ENCODE measurements around the gene PRRX2. TPM values are rescaled to one million over a fixed set of nuclear protein-coding genes. Genes with fewer than 3 reads are reported as not detected.
A peak's percentile ranks its signal among the peaks of the same experiment; 100 is the strongest.

The PRRX2 gene
- total and polyA plus RNA-seq, 2 experiments from 2014 or later = 141 to 169 TPM

GRCh38 chr9:129623331-129623730 lies 42.1 kb upstream of the PRRX2 start:
- Histone ChIP-seq H3K9ac (peak overlapping the region; percentile 31; the same call in 1 of the 2 replicates), H3K9me2 (ENCODE audit: insufficient read depth) (no peaks in the 10 kb centered on the region), H3K4me2 (ENCODE audit: unreplicated experiment) (peak overlapping the region; percentile 28), H3K9me3 (ENCODE audit: low read depth) (no peaks in the 10 kb centered on the region), H3F3A (ENCODE audit: insufficient read depth) (peaks cover 42% of the 10 kb centered on the region), H3K4me1 (ENCODE audit: insufficient read depth) (peaks cover 23% of the 10 kb centered on the region), H4K20me1 (ENCODE audit: insufficient read depth) (no peaks in the 10 kb centered on the region), H2AFZ (peak overlapping the region; percentile 35; the same call in 1 of the 2 replicates), H3K27me3 (replicated peaks; ENCODE audit: insufficient read depth) (no peaks in the 10 kb centered on the region), H3K79me2 (ENCODE audit: insufficient read depth) (peaks cover 28% of the 10 kb centered on the region), H3K4me3 (no peak overlapping the region), H3K36me3 (ENCODE audit: low read depth) (no peaks in the 10 kb centered on the region), H3K27ac (peak overlapping the region; percentile 67)
- in situ Hi-C loops (cut with MboI) = no loop called here
- no peak for TF ChIP-seq EZH2 (IDR thresholded peaks at IDR 0.05; ENCODE audit: insufficient read depth, poor library complexity, severe bottlenecking)
- TF ChIP-seq EZH2phosphoT487 (IDR thresholded peaks at IDR 0.05; ENCODE audit: insufficient read depth, low read depth) = no peak
- WGBS, 2 experiments (ENCODE audit: low coverage in 1 of 2, low lambda C conversion rate in 2 of 2, missing lambda C conversion rate in 2 of 2) = 25 to 26% methylated on average over 6 of the region's 6 CpGs
- DNase-seq = peak; percentile 83

GRCh38 chr9:129624168-129624759 lies 41.2 kb upstream of the PRRX2 start:
- Histone ChIP-seq H4K20me1 (ENCODE audit: insufficient read depth) (no peaks in the 10 kb centered on the region), H3K27ac (peak overlapping the region; percentile 67), H3K9me3 (ENCODE audit: low read depth) (no peaks in the 10 kb centered on the region), H3K4me1 (ENCODE audit: insufficient read depth) (peaks cover 32% of the 10 kb centered on the region), H2AFZ (no peak overlapping the region), H3K36me3 (ENCODE audit: low read depth) (no peaks in the 10 kb centered on the region), H3K27me3 (replicated peaks; ENCODE audit: insufficient read depth) (no peaks in the 10 kb centered on the region), H3K9ac (no peak overlapping the region), H3F3A (ENCODE audit: insufficient read depth) (peaks cover 43% of the 10 kb centered on the region), H3K79me2 (ENCODE audit: insufficient read depth) (peaks cover 37% of the 10 kb centered on the region), H3K4me3 (no peak overlapping the region), H3K9me2 (ENCODE audit: insufficient read depth) (no peaks in the 10 kb centered on the region), H3K4me2 (ENCODE audit: unreplicated experiment) (no peak overlapping the region)
- peak; percentile 74 for DNase-seq
- no peak for TF ChIP-seq EZH2 (IDR thresholded peaks at IDR 0.05; ENCODE audit: insufficient read depth, poor library complexity, severe bottlenecking)
- TF ChIP-seq EZH2phosphoT487 (IDR thresholded peaks at IDR 0.05; ENCODE audit: insufficient read depth, low read depth) = no peak
- 47 to 50% methylated on average over 12 of the region's 12 CpGs for WGBS, 2 experiments (ENCODE audit: low coverage in 1 of 2, low lambda C conversion rate in 2 of 2, missing lambda C conversion rate in 2 of 2)
- in situ Hi-C loops (cut with MboI) = no loop called here

- no peak for DNase-seq
- in situ Hi-C loops (cut with MboI) = no loop called here
Observed at GRCh38 chr9:129624947-129625346, 40.5 kb upstream of the PRRX2 start.

GRCh38 chr9:129626079-129626624 lies 39.3 kb upstream of the PRRX2 start, which contains the start of gene NTMT1:
Gene NTMT1 (plus strand): TSS chr9:129626163. CDS start chr9:129632704, 6,541 bp downstream.
- H3K4me1 ChIP-seq (ENCODE audit: insufficient read depth) = peaks cover 38% of the 10 kb centered on the region
- peaks cover 56% of the 10 kb centered on the region for H3K79me2 ChIP-seq (ENCODE audit: insufficient read depth)
- no peaks in the 10 kb centered on the region for H4K20me1 ChIP-seq (ENCODE audit: insufficient read depth)
- H3F3A ChIP-seq (ENCODE audit: insufficient read depth) = peaks cover 40% of the 10 kb centered on the region
- no peaks in the 10 kb centered on the region for H3K27me3 ChIP-seq (replicated peaks; ENCODE audit: insufficient read depth)
- H3K36me3 ChIP-seq (ENCODE audit: low read depth) = no peaks in the 10 kb centered on the region
- peak within 1 kb of the TSS; percentile 94 for H3K9ac ChIP-seq
- H3K9me3 ChIP-seq (ENCODE audit: low read depth) = no peaks in the 10 kb centered on the region
- TF ChIP-seq EZH2 (IDR thresholded peaks at IDR 0.05; ENCODE audit: insufficient read depth, poor library complexity, severe bottlenecking) (no peak), EZH2phosphoT487 (IDR thresholded peaks at IDR 0.05; ENCODE audit: insufficient read depth, low read depth) (no peak)
- peak within 1 kb of the TSS; percentile 98 for H3K4me2 ChIP-seq (ENCODE audit: unreplicated experiment)
- in situ Hi-C loops (cut with MboI) = no loop called here
- peak within 1 kb of the TSS; percentile 96 for H3K27ac ChIP-seq
- peak within 1 kb of the TSS; percentile 41 for H2AFZ ChIP-seq
- H3K4me3 ChIP-seq = peak within 1 kb of the TSS; percentile 85
- DNase-seq = peak; percentile 94
- WGBS, 2 experiments (ENCODE audit: low coverage in 1 of 2, low lambda C conversion rate in 2 of 2, missing lambda C conversion rate in 2 of 2) = 0 to 2% methylated on average over 31 to 53 of the region's 55 CpGs
- H3K9me2 ChIP-seq (ENCODE audit: insufficient read depth) = no peaks in the 10 kb centered on the region

More at GRCh38 chr9:129624947-129625346, 40.5 kb upstream of the PRRX2 start:
- Histone ChIP-seq H3K27ac (no peak overlapping the region), H4K20me1 (ENCODE audit: insufficient read depth) (no peaks in the 10 kb centered on the region), H3K27me3 (replicated peaks; ENCODE audit: insufficient read depth) (no peaks in the 10 kb centered on the region), H3K9ac (no peak overlapping the region), H3K36me3 (ENCODE audit: low read depth) (no peaks in the 10 kb centered on the region), H3K79me2 (ENCODE audit: insufficient read depth) (peaks cover 44% of the 10 kb centered on the region), H3K4me1 (ENCODE audit: insufficient read depth) (peaks cover 37% of the 10 kb centered on the region), H3K4me2 (ENCODE audit: unreplicated experiment) (no peak overlapping the region), H3K9me2 (ENCODE audit: insufficient read depth) (no peaks in the 10 kb centered on the region), H3K4me3 (no peak overlapping the region), H3F3A (ENCODE audit: insufficient read depth) (peaks cover 40% of the 10 kb centered on the region), H2AFZ (0 out of 2 replicates have a peak overlapping the region, but pooled peaks have one; percentile 33), H3K9me3 (ENCODE audit: low read depth) (no peaks in the 10 kb centered on the region)
- no peak for TF ChIP-seq EZH2phosphoT487 (IDR thresholded peaks at IDR 0.05; ENCODE audit: insufficient read depth, low read depth)
- no peak for TF ChIP-seq EZH2 (IDR thresholded peaks at IDR 0.05; ENCODE audit: insufficient read depth, poor library complexity, severe bottlenecking)
- 31 to 35% methylated on average over 9 of the region's 9 CpGs for WGBS, 2 experiments (ENCODE audit: low coverage in 1 of 2, low lambda C conversion rate in 2 of 2, missing lambda C conversion rate in 2 of 2)
